Uterus (tissue), 4 donors: ENCODE results near the gene CHRND. TPM values are rescaled to one million over a fixed set of nuclear protein-coding genes. Genes with fewer than 3 reads are reported as not detected.

Source experiments
- DNase-seq, 2 donors: peaks; one replicate each; pipeline ENCODE4 v3.0.0-alpha.2; 2019 to 2020
- H3K27ac ChIP-seq, 2 donors: fragments of 200-600 bp; sonication (generic); 1 replicate in 1 of 2; 2 replicates in 1 of 2; pipeline ENCODE4 v1.5.1; 2016 to 2018
- H3K27me3 ChIP-seq, 2 donors: fragments of 200-600 bp; sonication (generic); one replicate each; pipeline ENCODE4 v1.5.1; 2018 to 2019; ENCODE audit warnings: control low read depth in 1 of 2
- H3K36me3 ChIP-seq, 2 donors: fragments of 200-600 bp; sonication (generic); one replicate each; pipeline ENCODE4 v1.5.1; 2019; ENCODE audit warnings: control low read depth in 1 of 2
- H3K4me1 ChIP-seq, 2 donors: fragments of 200-600 bp; sonication (generic); one replicate each; pipeline ENCODE4 v1.5.1; 2018 to 2019; ENCODE audit warnings: control low read depth in 1 of 2
- H3K4me3 ChIP-seq, 2 donors: fragments of 200-600 bp; sonication (generic); 1 replicate in 1 of 2; 2 replicates in 1 of 2; pipeline ENCODE4 v1.5.1; 2018 to 2019; ENCODE audit warnings: mild to moderate bottlenecking in 1 of 2
- H3K9me3 ChIP-seq, 2 donors: fragments of 200-600 bp; sonication (generic); one replicate each; pipeline ENCODE4 v1.5.1; 2019; ENCODE audit warnings: control low read depth in 1 of 2
- CTCF ChIP-seq, 4 experiments: fragments of 200-600 bp in 2 of 4; fragments of 450-650 bp in 2 of 4; sonication (generic) in 2 of 4; IDR thresholded peaks; one replicate each; pipeline ENCODE4 v1.5.1; 2016 to 2019; ENCODE audit warnings: antibody characterized with exemption in 4 of 4, mild to moderate bottlenecking in 2 of 4, moderate library complexity in 1 of 4
- POLR2A ChIP-seq, 2 donors: fragments of 450-650 bp; IDR thresholded peaks; one replicate each; pipeline ENCODE4 v1.6.1; 2016; ENCODE audit warnings: antibody characterized with exemption in 2 of 2, mild to moderate bottlenecking in 1 of 2, moderate library complexity in 1 of 2
- intact Hi-C: fragments of 100-400 bp; cut with DNase I; formaldehyde crosslinking; loops from one replicate; pipeline ENCODE4 v1.15.1; 2023; ENCODE audit warnings: low total_unique reads
- total RNA-seq, 4 donors: library from RNA; depleted of rRNA in 3 of 4; stranded (reverse); fragments of >200 nt in 3 of 4; gene quantifications; one replicate each; pipeline versions ENCODE4 v1.1.0 to v1.2.4, GENCODE V29; 2014 to 2023
- donor health status: DM: yes; HTN: yes; CAD: no.

Gene CHRND
- total RNA-seq, 4 donors from 2014 or later = not detected

DNA sequence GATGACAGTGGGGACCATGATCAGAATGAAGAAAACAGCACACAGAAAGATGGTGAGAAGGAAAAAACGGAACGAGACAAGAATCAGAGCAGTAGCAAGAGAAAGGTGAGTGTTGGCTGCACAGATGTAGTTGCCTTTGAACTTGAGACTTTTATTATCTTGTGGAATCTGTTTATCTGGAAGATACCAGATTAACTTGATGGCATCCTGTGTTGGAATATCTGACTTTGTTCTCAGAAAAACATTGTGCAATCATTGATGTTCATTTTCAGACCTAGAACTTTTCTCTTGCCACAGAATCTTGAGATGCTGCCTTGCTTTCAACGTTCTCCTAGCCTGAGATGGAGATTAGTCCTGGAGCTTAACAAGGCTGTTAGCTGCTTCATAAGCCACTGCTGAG, 30.5 kb downstream of the CHRND start:
- intact Hi-C loops = no loop called here
- Histone ChIP-seq H3K27me3 (no peaks in the 10 kb centered on the region), H3K4me1 (peaks cover 5 to 9% of the 10 kb centered on the region in 2 donors), H3K36me3 (no peaks in the 10 kb centered on the region), H3K27ac (no peak overlapping the region), H3K4me3 (no peak overlapping the region), H3K9me3 (no peaks in the 10 kb centered on the region)
- DNase-seq = no peak
- TF ChIP-seq CTCF (IDR thresholded peaks at IDR 0.05) = no peak
- TF ChIP-seq POLR2A (IDR thresholded peaks at IDR 0.05) = no peak

GRCh38 chr2:232562515-232563151, 36.7 kb downstream of the CHRND start:
- no peak overlapping the region for H3K4me3 ChIP-seq
- TF ChIP-seq POLR2A (IDR thresholded peaks at IDR 0.05) (no peak), CTCF (IDR thresholded peaks at IDR 0.05) (no peak)
- H3K27ac ChIP-seq = no peak overlapping the region
- intact Hi-C loops = no loop called here
- H3K27me3 ChIP-seq = no peaks in the 10 kb centered on the region
- no peaks in the 10 kb centered on the region for H3K36me3 ChIP-seq
- H3K4me1 ChIP-seq = no peaks in the 10 kb centered on the region
- DNase-seq = no peak
- no peaks in the 10 kb centered on the region for H3K9me3 ChIP-seq

GRCh38 chr2:232563580-232563979, 37.6 kb downstream of the CHRND start:
- Histone ChIP-seq H3K27me3 (no peaks in the 10 kb centered on the region), H3K36me3 (no peaks in the 10 kb centered on the region), H3K4me3 (no peak overlapping the region), H3K4me1 (no peaks in the 10 kb centered on the region), H3K9me3 (no peaks in the 10 kb centered on the region), H3K27ac (no peak overlapping the region)
- intact Hi-C loops = no loop called here
- TF ChIP-seq CTCF (IDR thresholded peaks at IDR 0.05) (no peak), POLR2A (IDR thresholded peaks at IDR 0.05) (no peak)
- DNase-seq = no peak

GRCh38 chr2:232567721-232568120, 41.8 kb downstream of the CHRND start:
- no peaks in the 10 kb centered on the region for H3K36me3 ChIP-seq

DNA sequence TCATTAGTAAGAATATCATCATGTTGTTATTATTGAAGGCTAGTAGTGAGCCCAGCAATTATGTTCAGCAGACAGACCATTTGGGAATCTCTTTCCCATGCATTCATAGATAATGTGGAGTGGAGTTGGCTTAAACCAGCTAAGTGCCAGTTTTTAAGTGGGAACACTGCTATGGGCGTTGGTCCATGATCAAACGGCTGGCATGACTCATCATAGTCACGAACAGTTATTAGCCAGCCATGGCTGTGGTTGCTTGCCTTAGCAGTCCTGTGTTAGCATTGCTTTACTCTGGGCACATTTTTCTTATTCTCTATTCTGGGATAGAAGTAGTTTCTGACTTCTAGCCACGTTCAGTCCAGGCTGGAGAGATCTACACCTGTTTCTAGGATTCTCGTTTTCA, 42.2 kb downstream of the CHRND start:
- intact Hi-C loops = no loop called here
- TF ChIP-seq POLR2A (IDR thresholded peaks at IDR 0.05) = no peak
- no peak for TF ChIP-seq CTCF (IDR thresholded peaks at IDR 0.05)
- Histone ChIP-seq H3K4me1 (no peaks in the 10 kb centered on the region), H3K27me3 (no peaks in the 10 kb centered on the region), H3K27ac (no peak overlapping the region), H3K9me3 (no peaks in the 10 kb centered on the region), H3K36me3 (no peaks in the 10 kb centered on the region), H3K4me3 (no peak overlapping the region)
- no peak for DNase-seq

More at GRCh38 chr2:232567721-232568120, 41.8 kb downstream of the CHRND start:
- TF ChIP-seq POLR2A (IDR thresholded peaks at IDR 0.05) (no peak), CTCF (IDR thresholded peaks at IDR 0.05) (no peak)
- Histone ChIP-seq H3K27me3 (no peaks in the 10 kb centered on the region), H3K4me3 (no peak overlapping the region), H3K9me3 (no peaks in the 10 kb centered on the region), H3K4me1 (no peaks in the 10 kb centered on the region), H3K27ac (no peak overlapping the region)
- DNase-seq = no peak
- intact Hi-C loops = no loop called here
